Left colon (tissue), 2 donors: Measurements from ENCODE around the gene LRRC74B. TPM values are rescaled to one million over a fixed set of nuclear protein-coding genes. Genes with fewer than 3 reads are reported as not detected.
"Not testable (repeated sequence)": the region's sequence is repeated elsewhere in the genome, so short reads cannot be mapped to it uniquely, and the experiment has no call there.

Source experiments
- ATAC-seq: fragments of 200-7000 bp; cut with Tn5 transposase; one replicate; pipeline ENCODE4 v1.9.1; 2020; ENCODE audit warnings: mild to moderate bottlenecking, moderate library complexity
- DNase-seq, 2 donors: peaks; one replicate each; pipeline ENCODE4 v3.0.0-alpha.2; 2020
- intact Hi-C, 2 donors: fragments of 100-400 bp; cut with DNase I in 1 of 2; cut with micrococcal nuclease in 1 of 2; formaldehyde crosslinking; loops; one replicate each; pipeline versions ENCODE4 v1.11.2 to v1.14.0; 2022; cut with DNase I, micrococcal nuclease
- total RNA-seq, 2 donors: library from RNA; stranded (reverse); fragmentation: NEBNext Ultra II Directional; extraction: Animal tissue kit (Norgen Biotek cat#: 25700); gene quantifications; one replicate each; pipeline ENCODE4 v1.2.1, GENCODE V29; 2021
- donor health status: DM: no; HTN: no; CAD: no.
- donor health status: DM: yes; HTN: yes; CAD: no.

The LRRC74B gene
- total RNA-seq, 2 donors from 2014 or later = 0.18 TPM; not detected in 1

DNA sequence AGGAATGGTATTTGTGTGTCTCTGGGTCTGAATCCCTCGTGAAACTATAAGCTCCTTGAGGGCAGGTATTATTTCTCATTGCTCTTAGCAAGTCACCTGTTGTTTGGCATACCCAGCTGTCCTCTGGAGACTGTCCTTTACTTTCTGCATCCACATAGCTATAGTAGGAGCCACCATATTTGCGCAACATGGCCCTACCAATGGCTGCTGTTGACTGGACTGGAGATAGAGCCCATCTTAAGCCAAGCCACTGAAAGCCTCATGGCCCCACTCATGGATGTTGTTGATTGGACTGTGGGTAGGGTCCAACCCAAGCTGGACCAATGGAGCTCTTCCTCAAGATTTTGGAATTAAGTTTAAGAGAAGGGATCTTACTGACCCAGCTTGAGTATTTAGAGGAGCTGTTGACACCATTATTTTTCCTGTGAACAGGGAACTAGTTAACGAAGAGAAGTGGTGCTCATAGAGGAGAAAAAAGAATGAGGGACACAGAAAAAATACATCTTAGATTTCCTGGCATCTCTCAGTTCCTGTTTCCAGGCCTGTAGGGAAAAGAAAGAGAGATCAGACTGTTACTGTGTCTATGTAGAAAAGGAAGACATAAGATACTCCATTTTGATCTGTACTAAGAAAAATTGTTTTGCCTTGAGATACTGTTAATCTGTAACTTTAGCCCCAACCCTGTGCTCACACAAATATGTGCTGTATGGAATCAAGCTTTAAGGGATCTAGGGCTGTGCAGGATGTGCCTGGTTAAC, 47.2 kb downstream of the LRRC74B start:
- ATAC-seq (no peak), DNase-seq (no peak)
- intact Hi-C loops = no loop called here

DNA sequence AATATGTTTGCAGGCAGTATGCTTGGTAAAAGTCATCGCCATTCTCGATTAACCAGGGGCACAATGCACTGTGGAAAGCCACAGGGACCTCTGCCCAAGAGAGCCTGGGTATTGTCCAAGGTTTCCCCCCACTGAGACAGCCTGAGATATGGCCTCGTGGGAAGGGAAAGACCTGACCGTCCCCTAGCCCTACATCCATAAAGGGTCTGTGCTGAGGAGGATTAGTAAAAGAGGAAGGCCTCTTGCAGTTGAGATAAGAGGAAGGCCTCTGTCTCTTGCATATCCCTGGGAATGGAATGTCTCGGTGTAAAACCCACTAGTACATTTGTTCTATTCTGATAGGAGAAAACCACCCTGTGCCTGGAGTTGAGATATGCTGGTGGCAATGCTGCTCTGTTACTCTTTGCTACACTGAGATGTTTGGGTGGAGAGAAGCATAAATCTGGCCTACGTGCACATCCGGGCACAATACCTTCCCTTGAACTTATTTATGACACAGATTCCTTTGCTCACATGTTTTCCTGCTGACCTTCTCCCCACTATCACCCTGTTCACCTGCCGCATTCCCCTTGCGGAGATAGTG, 47.9 kb downstream of the LRRC74B start:
- intact Hi-C loops, ATAC-seq, DNase-seq: not testable (repeated sequence)

DNA sequence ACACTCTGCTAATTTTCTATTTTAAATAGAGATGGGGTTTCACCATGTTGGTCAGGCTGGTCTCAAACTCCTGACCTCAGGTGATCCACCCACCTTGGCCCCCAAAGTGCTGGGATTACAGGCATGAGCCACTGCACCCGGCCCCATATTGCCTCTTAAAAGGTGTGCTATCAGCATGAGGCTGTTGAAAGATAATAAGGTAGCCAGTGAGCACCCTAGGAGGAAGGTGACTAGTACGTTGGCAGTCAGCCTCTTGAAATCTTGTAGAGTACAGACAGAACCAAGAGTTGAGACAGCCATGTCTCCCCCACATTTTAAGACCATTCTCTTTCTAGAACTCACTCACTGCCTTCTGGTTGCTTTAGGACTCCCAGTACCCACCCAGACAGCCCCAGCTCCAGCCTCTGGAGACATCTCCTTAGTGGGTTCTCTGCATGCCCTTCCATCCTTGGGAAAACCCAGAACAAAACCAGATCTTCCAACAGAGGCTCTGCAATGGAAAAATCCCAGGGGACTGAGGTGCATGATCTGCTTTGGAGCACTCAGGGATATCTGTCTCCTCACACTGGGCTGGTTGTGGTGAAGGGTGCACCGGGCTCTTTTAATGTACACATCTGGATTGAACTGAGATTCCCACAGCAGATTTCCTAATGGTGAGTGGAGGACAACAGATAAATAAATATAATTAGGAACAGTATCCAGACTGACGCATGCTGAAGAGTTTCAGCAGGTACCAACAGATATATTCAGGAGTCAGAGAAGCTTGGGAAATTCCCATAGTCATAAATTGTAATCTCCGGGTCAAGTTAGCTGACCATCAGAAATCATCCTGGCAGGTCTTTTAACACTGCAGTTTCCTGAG, 49.4 kb downstream of the LRRC74B start:
- ATAC-seq = no peak
- DNase-seq = no peak
- intact Hi-C loops = no loop called here

DNA sequence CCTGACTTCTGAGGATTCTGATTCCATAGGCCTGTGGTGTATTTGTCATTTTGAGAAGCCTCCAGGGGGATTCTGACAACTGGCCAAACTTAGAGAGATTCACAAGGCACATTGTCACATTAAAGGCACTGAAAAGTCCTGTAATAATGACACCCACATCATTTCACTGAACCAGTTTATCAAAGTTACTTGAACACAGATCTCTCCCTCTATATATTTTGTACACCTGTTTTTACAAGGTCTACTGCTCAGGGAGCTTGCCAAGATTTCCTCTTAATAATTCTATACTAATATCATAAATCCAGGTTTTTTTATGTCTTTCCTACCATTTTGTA, 50.0 kb downstream of the LRRC74B start:
- DNase-seq (no peak), ATAC-seq (no peak)
- intact Hi-C loops = no loop called here

DNA sequence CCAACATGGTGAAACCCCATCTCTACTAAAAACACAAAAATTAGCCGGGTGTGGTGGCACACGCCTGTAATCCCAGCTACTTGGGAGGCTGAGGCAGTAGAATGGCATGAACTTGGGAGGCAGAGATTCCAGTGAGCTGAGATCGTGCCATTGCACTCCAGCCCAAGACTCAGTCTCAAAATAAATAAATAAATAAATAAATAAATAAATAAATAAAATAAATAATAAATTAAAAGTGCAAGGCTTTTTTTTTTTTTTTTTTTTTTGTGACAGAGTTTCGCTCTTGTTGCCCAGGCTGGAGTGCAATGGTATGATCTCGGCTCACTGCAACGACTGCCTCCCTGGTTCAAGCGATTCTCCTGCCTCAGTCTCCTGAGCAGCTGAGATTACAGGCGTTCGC, 51.1 kb downstream of the LRRC74B start:
- intact Hi-C loops, ATAC-seq, DNase-seq: not testable (repeated sequence)

DNA sequence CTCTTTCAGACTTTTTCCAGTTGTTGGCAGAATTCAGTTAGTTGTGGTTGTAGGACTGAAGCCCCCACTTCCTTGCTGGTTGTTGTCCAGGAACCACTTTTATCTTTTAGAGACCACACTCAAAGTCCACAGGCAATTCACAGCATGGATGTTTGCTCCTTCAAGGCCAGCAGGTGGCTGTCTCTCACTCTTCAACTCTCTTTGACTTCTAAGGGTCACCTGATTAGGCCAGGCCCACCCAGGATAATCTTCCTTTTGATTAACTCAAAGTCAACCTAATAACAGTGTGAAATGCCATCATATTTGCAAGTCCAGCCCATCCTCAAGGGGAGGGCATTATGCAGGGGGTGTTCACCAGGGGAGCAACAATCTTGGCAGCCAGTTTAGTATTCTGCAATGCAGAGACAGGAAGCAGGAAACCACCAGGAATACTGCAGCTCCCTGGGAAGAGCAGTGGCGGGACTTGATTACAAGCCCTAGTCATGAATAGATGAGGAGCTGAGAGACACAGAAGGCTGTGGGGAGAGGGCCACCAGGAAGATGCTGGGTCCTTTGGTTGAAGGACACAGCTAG, 52.4 kb downstream of the LRRC74B start:
- DNase-seq (no peak), ATAC-seq (no peak)
- intact Hi-C loops = no loop called here

DNA sequence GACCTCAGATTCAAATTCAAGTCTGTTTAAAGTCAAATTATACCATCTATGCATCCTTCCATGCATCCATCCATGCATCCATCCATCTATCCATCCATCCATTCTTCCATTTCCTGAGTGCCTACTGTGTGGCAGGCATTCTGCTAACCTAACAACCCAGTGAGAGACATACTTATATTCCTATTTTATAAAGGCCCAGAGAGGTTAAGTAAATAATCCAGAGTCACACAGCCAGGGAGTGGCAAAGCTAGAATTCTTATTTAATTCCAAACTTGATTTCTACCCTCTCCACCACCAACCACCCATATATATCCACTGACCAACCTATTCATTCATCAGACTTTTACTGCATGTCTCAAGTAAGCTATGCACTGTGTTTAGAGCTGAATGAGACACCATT, 53.8 kb downstream of the LRRC74B start:
- DNase-seq = no peak
- no peak for ATAC-seq
- intact Hi-C loops = no loop called here

DNA sequence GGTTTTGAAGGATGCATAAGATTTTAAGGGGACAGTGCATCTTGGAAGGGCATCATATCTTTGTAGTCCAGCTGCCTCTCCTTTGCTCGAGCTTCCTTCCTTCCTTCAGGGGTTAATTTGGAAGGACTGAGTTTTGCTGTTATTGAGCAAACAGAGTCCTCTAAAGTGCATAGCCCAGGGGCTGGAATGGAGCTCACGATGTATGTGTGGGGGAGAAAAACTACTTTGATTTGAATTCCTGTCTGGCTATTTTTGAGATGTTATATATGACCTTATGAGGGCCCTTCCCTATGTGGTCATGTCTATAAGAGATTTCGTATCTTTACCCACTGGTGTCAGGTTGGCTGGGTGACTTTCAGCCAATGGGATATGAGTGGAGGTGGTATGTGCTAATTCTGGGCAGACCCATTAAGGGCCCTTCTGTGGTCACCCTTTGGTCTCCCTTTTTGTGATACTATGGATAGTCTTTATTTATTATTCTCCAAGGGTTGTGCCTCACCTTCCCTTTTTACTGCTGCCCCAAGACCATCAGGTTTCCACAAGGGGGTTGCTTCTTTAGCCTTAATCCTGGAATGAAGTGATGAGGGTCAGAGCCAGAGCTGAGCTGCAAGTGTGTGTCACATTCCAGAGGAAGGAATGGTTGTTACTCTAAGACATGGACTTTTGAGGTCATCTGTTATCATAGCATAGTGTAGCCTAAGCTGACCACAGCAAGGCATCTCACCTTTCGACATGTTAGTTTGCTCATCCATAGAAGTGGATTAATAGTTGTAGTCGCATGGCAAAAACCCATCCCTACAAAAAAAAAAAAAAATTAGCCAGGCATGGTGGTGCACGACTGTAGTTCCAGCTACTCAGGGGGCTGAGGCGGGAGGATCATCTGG, 54.6 kb downstream of the LRRC74B start:
- ATAC-seq = no peak
- intact Hi-C loops = no loop called here
- DNase-seq = no peak

DNA sequence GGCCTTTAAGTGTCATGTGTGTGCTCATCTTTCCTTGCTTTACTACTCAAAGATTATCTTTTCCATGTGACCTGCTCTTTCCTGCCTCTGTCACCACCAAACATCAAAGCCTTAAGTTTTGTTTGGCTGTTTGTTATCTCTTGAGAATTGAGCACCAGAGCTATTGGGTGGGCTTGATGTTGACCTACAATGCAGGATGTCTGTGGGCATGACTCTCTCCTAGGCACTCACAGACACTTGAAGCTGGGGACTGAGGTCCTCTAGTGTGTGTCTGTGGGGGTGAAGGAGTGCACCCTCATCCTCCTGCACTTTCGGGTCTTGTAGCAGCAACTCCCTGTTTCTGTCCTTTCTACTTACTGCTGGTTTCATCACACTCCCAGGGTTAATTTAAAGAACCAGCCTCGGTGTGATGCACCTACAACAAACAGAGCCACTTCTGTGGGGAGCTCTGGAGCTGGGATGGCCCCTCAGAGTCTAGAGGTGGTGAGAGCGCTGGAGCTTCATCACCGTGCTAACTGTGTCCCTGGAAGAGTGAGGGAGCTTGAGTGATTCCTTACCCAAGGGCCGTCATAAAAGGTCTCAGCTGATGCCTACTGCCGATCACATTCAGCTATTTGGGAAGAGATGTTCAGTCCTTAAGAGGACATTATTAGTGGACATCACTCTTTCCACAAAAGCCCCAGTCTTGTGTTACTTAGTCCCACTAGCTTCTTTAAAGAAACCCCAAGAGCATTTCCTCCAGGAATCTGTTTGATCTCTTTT, 56.3 kb downstream of the LRRC74B start:
- ATAC-seq = no peak
- DNase-seq = no peak
- intact Hi-C loops = no loop called here

DNA sequence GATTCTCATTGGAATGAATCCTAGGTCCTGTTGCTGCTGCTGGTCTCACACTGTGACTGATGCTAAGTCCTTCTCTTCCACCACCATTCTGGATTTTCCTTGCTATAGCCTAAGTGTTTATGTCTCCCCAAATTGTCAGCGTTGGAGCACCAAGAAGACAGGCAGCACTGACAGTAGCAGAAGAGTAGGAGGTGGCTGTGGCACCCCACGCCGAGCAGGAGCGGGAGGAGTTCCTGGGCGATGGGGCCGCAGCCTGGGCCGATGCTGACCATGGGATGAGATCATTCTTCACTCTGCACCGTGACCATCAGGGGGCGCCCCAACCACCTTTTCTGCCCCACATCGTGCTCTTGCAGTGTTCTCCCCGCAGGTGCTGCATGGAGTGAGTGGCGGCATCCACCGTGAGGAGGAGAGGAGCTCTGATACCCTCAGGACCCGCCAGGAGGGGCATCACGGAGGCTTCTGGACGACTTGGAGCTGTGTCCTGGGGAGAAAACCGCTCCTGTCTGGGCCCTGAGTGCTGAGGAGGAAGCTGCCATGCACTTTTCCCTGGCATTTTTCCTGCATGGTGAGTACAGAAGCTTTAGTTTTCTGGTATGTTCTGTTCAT, 57.0 kb downstream of the LRRC74B start:
- ATAC-seq = peak; percentile 100
- intact Hi-C loops = no loop called here
- peak; percentile 59 to 70 for DNase-seq

DNA sequence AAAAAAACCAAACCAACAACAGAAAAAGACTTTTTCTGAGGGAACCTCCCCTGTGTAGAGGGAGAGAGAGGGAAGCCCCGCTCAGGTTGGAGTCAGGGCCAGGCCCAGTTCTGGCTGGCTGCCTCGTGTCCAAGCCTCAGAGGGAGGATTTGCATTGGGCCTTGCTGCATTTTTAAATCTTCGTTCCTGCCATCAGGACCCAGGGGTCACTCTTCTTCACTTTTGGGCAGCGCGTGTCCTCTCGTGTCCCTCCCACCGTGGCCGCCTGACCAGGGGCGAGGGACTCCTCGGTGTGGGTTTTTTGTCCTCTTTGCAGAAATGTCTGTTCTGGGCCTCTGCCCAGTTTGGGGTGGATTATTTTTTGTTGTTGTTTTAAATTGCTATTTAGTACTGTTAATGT, 57.9 kb downstream of the LRRC74B start:
- DNase-seq = no peak
- no peak for ATAC-seq
- intact Hi-C loops = no loop called here

DNA sequence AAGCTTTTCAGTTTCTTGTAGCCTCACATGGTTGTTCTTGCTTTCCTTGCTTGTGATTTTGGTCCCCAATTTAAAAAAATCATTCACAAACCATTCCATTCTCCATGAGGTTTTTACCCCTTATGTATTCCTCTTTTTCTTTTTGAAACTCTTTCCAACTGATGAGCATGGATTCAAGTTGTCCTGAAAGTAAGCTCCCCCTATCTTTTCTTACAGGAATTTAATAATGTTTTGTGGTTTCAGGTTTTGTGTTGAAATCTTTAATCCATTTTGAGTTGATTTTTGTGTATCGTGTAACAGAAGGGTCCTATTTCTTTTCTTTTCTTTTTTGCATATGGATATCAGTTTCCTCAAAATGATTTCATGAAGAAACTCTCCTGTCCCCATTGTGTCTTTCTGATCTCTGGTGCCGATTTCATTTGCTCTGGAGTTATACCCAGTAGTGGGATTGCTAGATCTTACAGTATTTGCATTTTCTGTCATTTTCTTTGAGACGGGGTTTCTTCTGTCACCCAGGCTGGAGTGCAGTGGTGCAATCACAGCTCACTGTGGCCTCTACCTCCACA, 58.5 kb downstream of the LRRC74B start:
- intact Hi-C loops = no loop called here
- ATAC-seq = no peak

DNA sequence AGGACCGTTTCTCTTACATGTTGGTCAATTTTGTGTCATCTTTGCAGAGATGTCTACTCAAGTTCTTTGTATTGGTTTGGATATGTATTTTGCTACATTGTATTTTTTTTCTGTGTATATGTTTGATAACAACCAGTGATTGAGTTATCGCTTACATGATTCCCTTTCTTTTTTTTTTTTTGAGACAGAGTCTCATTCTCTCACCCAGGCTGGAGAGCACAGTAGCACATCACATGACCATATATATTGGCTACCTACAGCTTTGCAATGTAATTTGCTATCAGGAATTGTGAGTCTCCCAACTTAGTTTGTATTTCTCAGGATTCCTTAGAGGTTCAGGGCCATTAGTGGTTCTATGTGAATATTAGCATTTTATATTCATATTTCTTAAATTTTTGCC, 59.5 kb downstream of the LRRC74B start:
- DNase-seq = no peak
- no peak for ATAC-seq
- intact Hi-C loops = no loop called here

More for the DNA sequence above, 58.5 kb downstream of the LRRC74B start:
- no peak for DNase-seq

DNA sequence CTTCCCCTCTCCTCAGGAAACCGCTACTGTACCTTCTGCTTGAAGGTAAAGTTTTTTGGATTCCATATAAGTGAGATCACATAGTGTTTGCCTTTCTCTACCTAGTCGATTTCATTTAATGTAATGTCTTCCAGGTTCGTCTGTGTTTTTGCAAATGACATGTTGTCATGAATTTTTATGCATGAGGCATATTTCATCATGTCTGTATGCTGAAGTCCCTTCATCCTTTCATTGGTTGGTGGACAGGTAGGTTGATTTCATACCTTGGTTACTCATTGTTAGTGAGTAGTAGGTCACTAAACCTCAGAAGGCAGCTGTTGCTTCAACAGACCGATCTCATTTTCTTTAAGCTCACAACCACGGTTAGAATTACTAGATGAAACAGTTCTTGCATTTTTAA, 60.3 kb downstream of the LRRC74B start:
- ATAC-seq (no peak), DNase-seq (no peak)
- intact Hi-C loops = no loop called here

DNA sequence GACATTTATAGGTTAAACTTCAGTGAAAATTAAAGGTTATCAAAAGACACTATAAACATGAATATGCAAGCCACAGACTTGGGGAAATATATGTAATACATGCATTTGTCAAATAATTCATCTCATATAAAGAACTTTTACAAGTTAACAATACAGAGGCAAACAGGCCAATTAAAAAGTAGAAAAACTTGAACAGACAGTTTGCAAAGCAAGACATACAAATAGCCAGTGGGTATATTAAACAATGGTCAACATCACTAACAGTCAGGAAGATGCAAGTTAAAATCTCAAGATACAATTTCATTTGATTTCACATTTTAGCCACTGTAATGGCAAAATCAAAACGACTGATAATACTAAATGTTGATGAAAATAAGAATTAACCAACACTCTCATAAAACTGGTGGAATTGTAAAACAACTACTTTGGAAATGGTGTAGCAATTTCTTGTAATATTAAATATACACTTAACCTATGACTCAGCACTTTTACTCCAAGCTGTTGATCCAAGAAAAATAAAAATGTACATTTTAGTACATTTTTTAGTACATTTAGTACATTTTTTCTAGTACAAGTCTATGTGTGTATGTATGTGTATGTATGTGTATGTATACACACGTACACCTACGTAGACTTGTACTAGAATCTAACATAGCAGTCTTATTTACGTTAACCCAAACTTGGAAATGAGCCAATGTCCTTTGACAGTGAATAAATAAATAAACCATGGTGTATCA, 62.8 kb downstream of the LRRC74B start:
- intact Hi-C loops = no loop called here
- ATAC-seq (no peak), DNase-seq (no peak)
